HEK293 (cell line): Measurements from ENCODE around the gene MRPL28.

Experiments used
- CTCF ChIA-PET: fragments of 350-600 bp; formaldehyde crosslinking; extraction: SDS; loops from one replicate; lab custom pipeline; 2021; ENCODE audit warnings: antibody characterized with exemption; lab: Yijun Ruan, JAX
- POLR2A ChIA-PET: fragments of 300-600 bp; formaldehyde crosslinking; extraction: SDS; loops from one replicate; lab custom pipeline; 2020; ENCODE audit warnings: antibody characterized with exemption, inconsistent platforms; lab: Yijun Ruan, JAX
- H3K27ac ChIP-seq: fragments of 200-500 bp; sonication (Bioruptor generic); 2 replicates; pipeline ENCODE4 v1.5.1; 2014; ENCODE audit warnings: low read depth, low read length, control low read depth, inconsistent platforms; ENCODE audit errors: extremely low read depth
- H3K36me3 ChIP-seq, 2 experiments: fragments of 200-500 bp in 1 of 2; sonication (Bioruptor generic) in 1 of 2; 1 replicate in 1 of 2; 2 replicates in 1 of 2; pipeline ENCODE4 v1.5.1; 2014 to 2017; ENCODE audit warnings: inconsistent platforms in 2 of 2, low read length in 2 of 2; ENCODE audit not compliant: control insufficient read depth in 2 of 2, insufficient read depth in 1 of 2
- H3K4me1 ChIP-seq: fragments of 200-500 bp; sonication (Bioruptor generic); 2 replicates; pipeline ENCODE4 v1.5.1; 2014; ENCODE audit warnings: mild to moderate bottlenecking, low read length, inconsistent platforms; ENCODE audit not compliant: control insufficient read depth, insufficient read depth
- H3K4me3 ChIP-seq: 2 replicates; pipeline ENCODE4 v1.5.1; 2011; ENCODE audit warnings: low read depth, mild to moderate bottlenecking, control low read depth, low read length, moderate library complexity
- H3K9me3 ChIP-seq: fragments of 200-500 bp; sonication (Bioruptor generic); 2 replicates; pipeline ENCODE4 v1.5.1; 2014; ENCODE audit warnings: low read depth, low read length, inconsistent platforms; ENCODE audit not compliant: control insufficient read depth, insufficient read depth
- BCL11B ChIP-seq: fragments of 450-650 bp; formaldehyde crosslinking; IDR thresholded peaks from 2 replicates; pipeline ENCODE4 v1.5.1; 2016; ENCODE audit warnings: low read depth, missing biosample characterization, missing genetic modification characterization
- KLF1 ChIP-seq: fragments of 450-650 bp; formaldehyde crosslinking; IDR thresholded peaks from 2 replicates; pipeline ENCODE4 v1.5.1; 2016; ENCODE audit warnings: missing biosample characterization, missing genetic modification characterization
- KLF8 ChIP-seq: fragments of 450-650 bp; formaldehyde crosslinking; IDR thresholded peaks from 2 replicates; pipeline ENCODE4 v1.5.1; 2016; ENCODE audit warnings: missing biosample characterization, missing genetic modification characterization
- MEIS1 ChIP-seq: sonication (generic); formaldehyde crosslinking; IDR thresholded peaks from 2 replicates; pipeline ENCODE4 v1.8.1; 2022; ENCODE audit warnings: missing genetic modification reagents, mild to moderate bottlenecking, borderline replicate concordance
- PBX3 ChIP-seq: sonication (generic); formaldehyde crosslinking; IDR thresholded peaks from 2 replicates; pipeline ENCODE4 v1.8.1; 2022; ENCODE audit warnings: mild to moderate bottlenecking, moderate library complexity, missing genetic modification reagents
- SP3 ChIP-seq: fragments of 450-650 bp; formaldehyde crosslinking; IDR thresholded peaks from 2 replicates; pipeline ENCODE4 v1.5.1; 2016; ENCODE audit warnings: missing biosample characterization, missing genetic modification characterization
- SP7 ChIP-seq: fragments of 450-650 bp; formaldehyde crosslinking; IDR thresholded peaks from 2 replicates; pipeline ENCODE4 v1.5.1; 2016; ENCODE audit warnings: missing biosample characterization, missing genetic modification characterization
- TRIM28 ChIP-seq: IDR thresholded peaks from 2 replicates; pipeline ENCODE4 v1.6.1; 2011; ENCODE audit warnings: low read length, control low read depth, borderline replicate concordance
- TSHZ1 ChIP-seq: fragments of 450-650 bp; formaldehyde crosslinking; IDR thresholded peaks from 2 replicates; pipeline ENCODE4 v1.5.1; 2016; ENCODE audit warnings: missing biosample characterization, missing genetic modification characterization, borderline replicate concordance
- ZFHX2 ChIP-seq: fragments of 450-650 bp; formaldehyde crosslinking; conservative IDR thresholded peaks from 2 replicates; pipeline ENCODE4 v1.5.1; 2016; ENCODE audit warnings: missing biosample characterization, missing genetic modification characterization
- ZNF148 ChIP-seq: fragments of 450-650 bp; formaldehyde crosslinking; IDR thresholded peaks from 2 replicates; pipeline ENCODE4 v1.5.0; 2017; ENCODE audit warnings: missing biosample characterization, missing genetic modification characterization, borderline replicate concordance
- ZNF155 ChIP-seq: fragments of 450-650 bp; formaldehyde crosslinking; IDR thresholded peaks from 2 replicates; pipeline ENCODE4 v1.5.1; 2016; ENCODE audit warnings: missing biosample characterization, missing genetic modification characterization
- ZNF174 ChIP-seq: fragments of 450-650 bp; formaldehyde crosslinking; IDR thresholded peaks from 2 replicates; pipeline ENCODE4 v1.5.0; 2017; ENCODE audit warnings: missing biosample characterization, mild to moderate bottlenecking, missing genetic modification characterization
- ZNF214 ChIP-seq: fragments of 450-650 bp; formaldehyde crosslinking; IDR thresholded peaks from 2 replicates; pipeline ENCODE4 v1.5.1; 2017; ENCODE audit warnings: missing biosample characterization, mild to moderate bottlenecking, missing genetic modification characterization, borderline replicate concordance
- ZNF311 ChIP-seq: fragments of 450-650 bp; formaldehyde crosslinking; IDR thresholded peaks from 2 replicates; pipeline ENCODE4 v1.5.1; 2017; ENCODE audit warnings: missing biosample characterization, missing genetic modification characterization, borderline replicate concordance
- ZNF324 ChIP-seq: fragments of 450-650 bp; formaldehyde crosslinking; IDR thresholded peaks from 2 replicates; pipeline ENCODE4 v1.5.1; 2016; ENCODE audit warnings: missing biosample characterization, missing genetic modification characterization
- ZNF335 ChIP-seq: fragments of 450-650 bp; formaldehyde crosslinking; conservative IDR thresholded peaks from 2 replicates; pipeline ENCODE4 v1.5.1; 2016; ENCODE audit warnings: missing biosample characterization, missing genetic modification characterization
- ZNF37A ChIP-seq: fragments of 450-650 bp; IDR thresholded peaks from 2 replicates; pipeline ENCODE4 v1.5.1; 2018; ENCODE audit warnings: missing biosample characterization, missing genetic modification characterization
- ZNF48 ChIP-seq: fragments of 450-650 bp; formaldehyde crosslinking; IDR thresholded peaks from 2 replicates; pipeline ENCODE4 v1.5.1; 2016; ENCODE audit warnings: missing biosample characterization, missing genetic modification characterization
- ZNF549 ChIP-seq: fragments of 450-650 bp; IDR thresholded peaks from 2 replicates; pipeline ENCODE4 v1.5.1; 2018; ENCODE audit warnings: missing biosample characterization, missing genetic modification characterization, mild to moderate bottlenecking, inconsistent platforms, moderate library complexity
- ZNF555 ChIP-seq: fragments of 450-650 bp; formaldehyde crosslinking; conservative IDR thresholded peaks from 2 replicates; pipeline ENCODE4 v1.5.1; 2017; ENCODE audit warnings: missing biosample characterization, mild to moderate bottlenecking, missing genetic modification characterization, inconsistent platforms
- ZNF600 ChIP-seq: fragments of 450-650 bp; formaldehyde crosslinking; IDR thresholded peaks from 2 replicates; pipeline ENCODE4 v1.5.1; 2016; ENCODE audit warnings: missing biosample characterization, missing genetic modification characterization
- ZNF843 ChIP-seq: fragments of 450-650 bp; formaldehyde crosslinking; IDR thresholded peaks from 2 replicates; pipeline ENCODE4 v1.5.1; 2016; ENCODE audit warnings: missing biosample characterization, missing genetic modification characterization
- TF ChIP-seq, protein P1 (sequence below): fragments of 450-650 bp; formaldehyde crosslinking; IDR thresholded peaks from 2 replicates; pipeline ENCODE4 v1.5.1; 2016; ENCODE audit warnings: missing biosample characterization, missing genetic modification characterization
- TF ChIP-seq, protein P2 (sequence below): fragments of 450-650 bp; formaldehyde crosslinking; IDR thresholded peaks from 2 replicates; pipeline ENCODE4 v1.5.1; 2016; ENCODE audit warnings: missing biosample characterization, missing genetic modification characterization
- TF ChIP-seq, protein P3 (sequence below): fragments of 450-650 bp; formaldehyde crosslinking; IDR thresholded peaks from 2 replicates; pipeline ENCODE4; 2016; ENCODE audit warnings: missing biosample characterization, missing genetic modification characterization

The MRPL28 gene

DNA sequence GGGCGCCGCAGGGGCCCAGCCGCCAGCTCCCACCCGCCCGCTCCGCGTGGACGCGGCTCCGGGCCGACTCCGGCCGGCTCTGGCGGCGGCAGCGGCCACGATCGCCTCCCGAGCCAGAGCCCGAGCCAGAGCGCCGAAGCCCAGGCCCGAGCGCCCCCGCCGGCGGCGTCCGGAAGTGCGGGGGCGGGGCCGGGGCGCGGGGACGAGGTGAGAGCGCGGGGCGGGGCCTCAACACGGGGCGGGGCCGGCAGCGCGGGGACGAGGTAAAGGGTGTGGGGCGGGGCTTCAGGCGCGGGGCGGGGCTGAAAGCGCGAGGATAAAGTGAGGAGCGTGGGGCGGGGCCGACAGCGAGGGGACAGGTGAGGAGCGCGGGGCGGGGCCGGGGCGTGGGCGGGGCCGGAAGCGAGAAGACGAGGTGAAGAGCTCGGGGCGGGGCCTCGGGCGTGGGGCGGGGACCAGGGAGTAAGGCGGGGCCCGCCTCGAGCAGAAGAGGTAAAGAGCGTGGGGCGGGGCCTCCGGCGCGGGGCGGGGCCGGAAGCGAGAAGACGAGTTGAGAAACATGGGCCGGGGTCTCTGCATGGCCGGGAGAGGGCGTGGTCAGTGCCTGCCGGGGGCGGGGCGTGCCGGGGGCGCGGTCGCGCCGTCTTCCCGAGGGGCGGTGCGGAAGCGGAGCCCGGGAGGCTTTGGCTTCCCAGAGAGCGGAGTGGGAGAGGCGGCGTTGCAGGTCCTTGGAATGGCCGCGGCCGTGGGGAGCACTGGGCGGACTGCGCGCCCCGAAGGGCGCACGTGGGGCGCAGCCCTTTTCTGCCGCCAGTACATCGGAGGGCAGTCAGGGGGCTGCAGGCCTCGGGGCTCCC lies 17.6 kb downstream of the MRPL28 start, which contains the start of gene AXIN1:
Gene AXIN1, minus strand, starts transcription at position 177 of the 857 bp plus-strand sequence. CDS start 5,698 bp downstream, outside the sequence.
- POLR2A ChIA-PET = interaction anchor here (0.5 to 1.8 kb wide), 28 partner anchors 9 to 793 kb away, joined by 3 to 31 read pairs (median 5); partner anchors contain the start of genes ANTKMT, LUC7L, MRPL28 and POLR3K
- CTCF ChIA-PET = interaction anchor here (0.7 to 1.8 kb wide), 3 partner anchors 9 to 129 kb away, joined by 3 to 5 read pairs (median 4); partner anchors contain the start of gene FAM234A
- peaks cover 0 to 12% of the 10 kb centered on the region in 2 experiments; a peak in 2 of 3 replicates for H3K36me3 ChIP-seq
- H3K27ac ChIP-seq = peak within 1 kb of the TSS; percentile 72; the same call in 1 of the 2 replicates
- peak within 1 kb of the TSS; percentile 51 for H3K4me3 ChIP-seq
- H3K9me3 ChIP-seq = no peaks in the 10 kb centered on the region
- H3K4me1 ChIP-seq = peaks cover 2% of the 10 kb centered on the region; the same call in 1 of the 2 replicates
- TF ChIP-seq ZNF311 (tag by site-specific recombination) = no peak
- TF ChIP-seq ZNF48 (tag by site-specific recombination) = no peak
- TF ChIP-seq PBX3 (CRISPR knock-in tag) = no peak
- TF ChIP-seq, protein P1, sequence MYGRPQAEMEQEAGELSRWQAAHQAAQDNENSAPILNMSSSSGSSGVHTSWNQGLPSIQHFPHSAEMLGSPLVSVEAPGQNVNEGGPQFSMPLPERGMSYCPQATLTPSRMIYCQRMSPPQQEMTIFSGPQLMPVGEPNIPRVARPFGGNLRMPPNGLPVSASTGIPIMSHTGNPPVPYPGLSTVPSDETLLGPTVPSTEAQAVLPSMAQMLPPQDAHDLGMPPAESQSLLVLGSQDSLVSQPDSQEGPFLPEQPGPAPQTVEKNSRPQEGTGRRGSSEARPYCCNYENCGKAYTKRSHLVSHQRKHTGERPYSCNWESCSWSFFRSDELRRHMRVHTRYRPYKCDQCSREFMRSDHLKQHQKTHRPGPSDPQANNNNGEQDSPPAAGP (tag by site-specific recombination) = peak; percentile 34; the same call in 1 of the 2 replicates
- TF ChIP-seq ZNF148 = no peak
- TF ChIP-seq SP3 = peak; percentile 97
- no peak for TF ChIP-seq TRIM28
- TF ChIP-seq, protein P2, sequence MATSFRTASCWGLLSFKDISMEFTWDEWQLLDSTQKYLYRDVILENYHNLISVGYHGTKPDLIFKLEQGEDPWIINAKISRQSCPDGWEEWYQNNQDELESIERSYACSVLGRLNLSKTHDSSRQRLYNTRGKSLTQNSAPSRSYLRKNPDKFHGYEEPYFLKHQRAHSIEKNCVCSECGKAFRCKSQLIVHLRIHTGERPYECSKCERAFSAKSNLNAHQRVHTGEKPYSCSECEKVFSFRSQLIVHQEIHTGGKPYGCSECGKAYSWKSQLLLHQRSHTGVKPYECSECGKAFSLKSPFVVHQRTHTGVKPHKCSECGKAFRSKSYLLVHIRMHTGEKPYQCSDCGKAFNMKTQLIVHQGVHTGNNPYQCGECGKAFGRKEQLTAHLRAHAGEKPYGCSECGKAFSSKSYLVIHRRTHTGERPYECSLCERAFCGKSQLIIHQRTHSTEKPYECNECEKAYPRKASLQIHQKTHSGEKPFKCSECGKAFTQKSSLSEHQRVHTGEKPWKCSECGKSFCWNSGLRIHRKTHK = no peak
- TF ChIP-seq TSHZ1 (tag by site-specific recombination) = no peak
- TF ChIP-seq SP7 = 0 out of 2 replicates have a peak, but pooled peaks have one; percentile 11
- peak; percentile 27; the same call in 1 of the 2 replicates for TF ChIP-seq ZNF600 (tag by site-specific recombination)
- no peak for TF ChIP-seq BCL11B (tag by site-specific recombination)
- no peak for TF ChIP-seq ZNF214 (tag by site-specific recombination)
- peak; percentile 97 for TF ChIP-seq KLF1 (tag by site-specific recombination)
- peak; percentile 43; the same call in 1 of the 2 replicates for TF ChIP-seq ZNF843 (tag by site-specific recombination)
- TF ChIP-seq, protein P3, sequence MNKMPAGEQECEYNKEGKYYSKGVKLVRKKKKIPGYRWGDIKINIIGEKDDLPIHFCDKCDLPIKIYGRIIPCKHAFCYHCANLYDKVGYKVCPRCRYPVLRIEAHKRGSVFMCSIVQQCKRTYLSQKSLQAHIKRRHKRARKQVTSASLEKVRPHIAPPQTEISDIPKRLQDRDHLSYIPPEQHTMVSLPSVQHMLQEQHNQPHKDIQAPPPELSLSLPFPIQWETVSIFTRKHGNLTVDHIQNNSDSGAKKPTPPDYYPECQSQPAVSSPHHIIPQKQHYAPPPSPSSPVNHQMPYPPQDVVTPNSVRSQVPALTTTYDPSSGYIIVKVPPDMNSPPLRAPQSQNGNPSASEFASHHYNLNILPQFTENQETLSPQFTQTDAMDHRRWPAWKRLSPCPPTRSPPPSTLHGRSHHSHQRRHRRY (tag by site-specific recombination) = no peak
- TF ChIP-seq MEIS1 (CRISPR knock-in tag) = no peak
- TF ChIP-seq ZFHX2 (tag by site-specific recombination) = peak; percentile 40; the same call in 1 of the 2 replicates
- no peak for TF ChIP-seq ZNF174 (tag by site-specific recombination)
- peak; percentile 66 for TF ChIP-seq ZNF335 (tag by site-specific recombination)
- no peak for TF ChIP-seq ZNF555 (tag by site-specific recombination)
- no peak for TF ChIP-seq ZNF324
- TF ChIP-seq ZNF549 (tag by site-specific recombination) = no peak
- TF ChIP-seq ZNF155 = no peak
- peak; percentile 98 for TF ChIP-seq KLF8
- no peak for TF ChIP-seq ZNF37A (tag by site-specific recombination)
